Measurements from ENCODE around the gene OR52E1.

DNA sequence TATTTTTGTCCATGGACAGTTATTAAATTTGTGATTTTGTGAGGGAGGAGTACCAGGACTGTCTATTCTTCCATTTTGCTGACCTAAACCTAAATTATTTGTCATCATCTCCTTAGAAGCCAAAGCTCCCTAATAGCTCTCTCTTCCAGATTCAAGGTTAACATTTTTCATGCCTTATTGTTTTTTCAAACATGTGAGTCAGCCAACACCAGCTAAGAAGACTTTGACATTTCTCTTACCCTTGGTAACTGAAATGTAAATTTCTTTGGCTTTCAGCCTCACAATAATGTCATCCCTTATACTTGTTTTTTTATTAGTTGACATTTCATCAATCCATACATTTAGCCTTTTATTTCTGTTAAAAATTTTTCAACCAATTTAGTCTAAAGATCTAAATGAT, 19.2 kb downstream of the OR52E1 start:
- TF ChIP-seq, protein P1, sequence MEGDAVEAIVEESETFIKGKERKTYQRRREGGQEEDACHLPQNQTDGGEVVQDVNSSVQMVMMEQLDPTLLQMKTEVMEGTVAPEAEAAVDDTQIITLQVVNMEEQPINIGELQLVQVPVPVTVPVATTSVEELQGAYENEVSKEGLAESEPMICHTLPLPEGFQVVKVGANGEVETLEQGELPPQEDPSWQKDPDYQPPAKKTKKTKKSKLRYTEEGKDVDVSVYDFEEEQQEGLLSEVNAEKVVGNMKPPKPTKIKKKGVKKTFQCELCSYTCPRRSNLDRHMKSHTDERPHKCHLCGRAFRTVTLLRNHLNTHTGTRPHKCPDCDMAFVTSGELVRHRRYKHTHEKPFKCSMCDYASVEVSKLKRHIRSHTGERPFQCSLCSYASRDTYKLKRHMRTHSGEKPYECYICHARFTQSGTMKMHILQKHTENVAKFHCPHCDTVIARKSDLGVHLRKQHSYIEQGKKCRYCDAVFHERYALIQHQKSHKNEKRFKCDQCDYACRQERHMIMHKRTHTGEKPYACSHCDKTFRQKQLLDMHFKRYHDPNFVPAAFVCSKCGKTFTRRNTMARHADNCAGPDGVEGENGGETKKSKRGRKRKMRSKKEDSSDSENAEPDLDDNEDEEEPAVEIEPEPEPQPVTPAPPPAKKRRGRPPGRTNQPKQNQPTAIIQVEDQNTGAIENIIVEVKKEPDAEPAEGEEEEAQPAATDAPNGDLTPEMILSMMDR (IDR thresholded peaks at IDR 0.05): no peak
- TF ChIP-seq POLR2A (IDR thresholded peaks at IDR 0.05): no peak
